ENCODE data around the gene TRMT10B.
"Not testable (repeated sequence)": the region's sequence is repeated elsewhere in the genome, so short reads cannot be mapped to it uniquely, and the experiment has no call there.

DNA sequence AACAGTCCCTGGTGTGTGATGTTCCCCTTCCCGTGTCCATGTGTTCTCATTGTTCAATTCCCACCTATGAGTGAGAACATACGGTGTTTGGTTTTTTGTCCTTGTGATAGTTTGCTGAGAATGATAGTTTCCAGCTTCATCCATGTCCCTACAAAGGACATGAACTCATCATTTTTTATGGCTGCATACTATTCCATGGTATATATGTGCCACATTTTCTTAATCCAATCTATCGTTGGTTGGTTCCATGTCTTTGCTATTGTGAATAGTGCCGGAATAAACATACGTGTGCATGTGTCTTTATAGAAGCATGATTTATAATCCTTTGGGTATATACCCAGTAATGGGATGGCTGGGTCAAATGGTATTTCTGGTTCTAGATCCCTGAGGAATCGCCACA lies 11.7 kb downstream of the TRMT10B start:
- not testable (repeated sequence) for TF ChIP-seq CTCF (tag by site-specific recombination; IDR thresholded peaks at IDR 0.05); ZNF10 (tag by site-specific recombination; IDR thresholded peaks at IDR 0.05); ZEB2 (tag by site-specific recombination; IDR thresholded peaks at IDR 0.05); ZNF76 (tag by site-specific recombination; IDR thresholded peaks at IDR 0.05; ENCODE audit: borderline replicate concordance, low read depth); KLF9 (tag by site-specific recombination; IDR thresholded peaks at IDR 0.05; ENCODE audit: low read depth); PRDM1 (tag by site-specific recombination; IDR thresholded peaks at IDR 0.05); MEIS1 (CRISPR knock-in tag; IDR thresholded peaks at IDR 0.05; ENCODE audit: borderline replicate concordance); YY1 (tag by site-specific recombination; IDR thresholded peaks at IDR 0.05); ZBTB10 (tag by site-specific recombination; IDR thresholded peaks at IDR 0.05); ZNF324 (tag by site-specific recombination; IDR thresholded peaks at IDR 0.05)
- TF ChIP-seq, protein P1, sequence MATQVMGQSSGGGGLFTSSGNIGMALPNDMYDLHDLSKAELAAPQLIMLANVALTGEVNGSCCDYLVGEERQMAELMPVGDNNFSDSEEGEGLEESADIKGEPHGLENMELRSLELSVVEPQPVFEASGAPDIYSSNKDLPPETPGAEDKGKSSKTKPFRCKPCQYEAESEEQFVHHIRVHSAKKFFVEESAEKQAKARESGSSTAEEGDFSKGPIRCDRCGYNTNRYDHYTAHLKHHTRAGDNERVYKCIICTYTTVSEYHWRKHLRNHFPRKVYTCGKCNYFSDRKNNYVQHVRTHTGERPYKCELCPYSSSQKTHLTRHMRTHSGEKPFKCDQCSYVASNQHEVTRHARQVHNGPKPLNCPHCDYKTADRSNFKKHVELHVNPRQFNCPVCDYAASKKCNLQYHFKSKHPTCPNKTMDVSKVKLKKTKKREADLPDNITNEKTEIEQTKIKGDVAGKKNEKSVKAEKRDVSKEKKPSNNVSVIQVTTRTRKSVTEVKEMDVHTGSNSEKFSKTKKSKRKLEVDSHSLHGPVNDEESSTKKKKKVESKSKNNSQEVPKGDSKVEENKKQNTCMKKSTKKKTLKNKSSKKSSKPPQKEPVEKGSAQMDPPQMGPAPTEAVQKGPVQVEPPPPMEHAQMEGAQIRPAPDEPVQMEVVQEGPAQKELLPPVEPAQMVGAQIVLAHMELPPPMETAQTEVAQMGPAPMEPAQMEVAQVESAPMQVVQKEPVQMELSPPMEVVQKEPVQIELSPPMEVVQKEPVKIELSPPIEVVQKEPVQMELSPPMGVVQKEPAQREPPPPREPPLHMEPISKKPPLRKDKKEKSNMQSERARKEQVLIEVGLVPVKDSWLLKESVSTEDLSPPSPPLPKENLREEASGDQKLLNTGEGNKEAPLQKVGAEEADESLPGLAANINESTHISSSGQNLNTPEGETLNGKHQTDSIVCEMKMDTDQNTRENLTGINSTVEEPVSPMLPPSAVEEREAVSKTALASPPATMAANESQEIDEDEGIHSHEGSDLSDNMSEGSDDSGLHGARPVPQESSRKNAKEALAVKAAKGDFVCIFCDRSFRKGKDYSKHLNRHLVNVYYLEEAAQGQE (tag by site-specific recombination; IDR thresholded peaks at IDR 0.05): not testable (repeated sequence)
